Erythroblast (primary cell): Measurements from ENCODE around the gene CANX.

Source experiments
- DNase-seq, 2 experiments: peaks; one replicate each; lab custom pipeline; 2025; lab: John Stamatoyannopoulos, UW
- GATA1 ChIP-seq: IDR thresholded peaks from 2 replicates; pipeline ENCODE4 v1.6.1; 2011; ENCODE audit warnings: low read depth, mild to moderate bottlenecking, control low read depth, low read length, moderate library complexity
- POLR2A ChIP-seq: IDR thresholded peaks from 2 replicates; pipeline ENCODE4 v1.6.1; 2011; ENCODE audit warnings: mild to moderate bottlenecking, low read length

Gene CANX

GRCh38 chr5:179758955-179759354 is 60.2 kb downstream of the CANX start:
- TF ChIP-seq GATA1: no peak
- no peak for TF ChIP-seq POLR2A
- DNase-seq: no peak

GRCh38 chr5:179759581-179760551 is 61.1 kb downstream of the CANX start:
- no peak for DNase-seq
- TF ChIP-seq POLR2A: no peak
- no peak for TF ChIP-seq GATA1

GRCh38 chr5:179762079-179762780 is 63.5 kb downstream of the CANX start:
- TF ChIP-seq POLR2A: no peak
- no peak for TF ChIP-seq GATA1
- DNase-seq: no peak

GRCh38 chr5:179762781-179763176 is 64.0 kb downstream of the CANX start:
- TF ChIP-seq GATA1 (no peak), POLR2A (no peak)
- peak in 1 of 2 experiments; percentile 50 for DNase-seq

GRCh38 chr5:179763215-179763945 is 64.6 kb downstream of the CANX start:
- TF ChIP-seq POLR2A (no peak), GATA1 (no peak)
- DNase-seq: peak; percentile 74 to 79

- no peak for DNase-seq
- TF ChIP-seq POLR2A: no peak
- no peak for TF ChIP-seq GATA1
Observed at GRCh38 chr5:179764056-179764455, 65.3 kb downstream of the CANX start.

- TF ChIP-seq POLR2A (no peak), GATA1 (no peak)
- DNase-seq: no peak
Observed at GRCh38 chr5:179765400-179765799, 66.6 kb downstream of the CANX start.

- TF ChIP-seq GATA1 (no peak), POLR2A (no peak)
- peak; percentile 69 to 70 for DNase-seq
Observed at GRCh38 chr5:179766021-179766725, 67.4 kb downstream of the CANX start.

- DNase-seq: no peak
- TF ChIP-seq POLR2A: no peak
- TF ChIP-seq GATA1: no peak
Observed at GRCh38 chr5:179766726-179767455, 68.1 kb downstream of the CANX start.

- DNase-seq: no peak
- no peak for TF ChIP-seq GATA1
- no peak for TF ChIP-seq POLR2A
Observed at GRCh38 chr5:179767496-179768100, 68.8 kb downstream of the CANX start.

- DNase-seq: no peak
- no peak for TF ChIP-seq GATA1
- TF ChIP-seq POLR2A: no peak
Observed at GRCh38 chr5:179768326-179769085, 69.7 kb downstream of the CANX start.
